K562 treated with DMSO at 1 percent for 12 hours (cell line): ENCODE measurements around the gene MED14. TPM values are rescaled to one million over a fixed set of nuclear protein-coding genes. Genes with fewer than 3 reads are reported as not detected.

Experiments
- total RNA-seq: library from RNA; unstranded; fragments of 300-600 nt; gene quantifications from 2 replicates; pipeline ENCODE4 v1.2.3, GENCODE V29; 2022; ENCODE audit not compliant: insufficient read depth

MED14 gene
- 7.9 and 19.8 TPM in 2 replicates for total RNA-seq

DNA sequence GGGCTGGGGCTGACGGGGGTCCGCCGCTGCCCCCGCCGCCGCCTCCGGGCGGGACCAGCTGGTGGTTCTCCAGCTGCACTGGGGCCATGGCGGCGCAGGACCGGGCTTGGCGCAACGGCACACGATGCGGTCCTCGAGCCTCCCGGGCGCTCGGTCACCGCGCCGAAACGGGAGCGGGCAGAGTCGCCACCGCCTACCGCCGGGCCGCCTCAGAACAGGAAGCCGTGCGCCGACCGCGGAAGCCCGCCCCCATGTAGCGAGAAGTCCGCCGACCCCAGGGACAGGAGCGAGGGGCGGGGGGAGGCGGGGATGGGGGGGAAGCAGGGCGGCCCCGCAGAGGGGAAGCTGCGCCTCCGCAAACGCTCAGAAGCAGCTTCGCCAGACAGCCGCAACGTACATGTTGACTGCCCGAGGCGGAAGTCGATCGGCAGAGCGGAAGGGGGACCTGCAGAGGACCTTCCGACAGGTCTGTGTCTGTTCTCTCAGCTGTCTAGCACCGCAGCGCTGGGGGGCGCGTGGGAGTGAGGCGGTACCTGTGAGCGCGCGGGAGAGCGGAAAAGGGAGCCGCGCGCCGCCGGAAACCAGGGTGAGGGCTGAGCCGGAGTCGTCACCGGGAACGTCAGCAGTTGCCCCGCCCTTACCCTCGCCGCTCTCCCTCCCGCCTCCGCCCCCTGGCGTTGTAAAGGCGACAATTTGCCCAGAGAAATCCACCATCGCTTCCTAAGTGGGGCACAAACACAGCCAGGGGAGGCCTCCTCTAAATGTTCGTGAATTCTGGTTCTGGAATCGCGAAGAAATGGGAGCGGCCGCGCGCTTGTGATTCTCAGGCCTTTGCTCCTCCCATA lies at the start of gene MED14:
TSS of gene MED14 (minus strand) at position 218 of the 845 bp plus-strand sequence. CDS start at position 88, 130 bp downstream.

GRCh38 chrX:40647307-40648197 lies 87.8 kb downstream of the MED14 start, which contains the start of gene CXorf38:
Gene CXorf38, minus strand, starts transcription at chrX:40647561. Its CDS starts 41 bp downstream, at chrX:40647520.

GRCh38 chrX:40623139-40623536 lies 112.2 kb downstream of the MED14 start, which contains the start of gene MPC1L:
Gene MPC1L, plus strand, starts transcription at chrX:40623428. Its CDS starts 138 bp downstream, at chrX:40623566.

Other genes with a start within 250 kb of the MED14 start
- gene ATP6AP2, start 154.6 kb downstream of the MED14 start, total RNA-seq = 18.6 and 47.9 TPM in 2 replicates
- not detected in 2 replicates for gene MPC1L, start 112.1 kb downstream of the MED14 start, total RNA-seq
- 2.4 and 6.9 TPM in 2 replicates for gene CXorf38, start 88.0 kb downstream of the MED14 start, total RNA-seq